Tibial nerve (tissue), 4 donors: Measurements from ENCODE around the gene BTBD19. TPM values are rescaled to one million over a fixed set of nuclear protein-coding genes. Genes with fewer than 3 reads are reported as not detected.

ENCODE experiments used
- DNase-seq, 2 donors: peaks; one replicate each; pipeline ENCODE4 v3.0.0-alpha.2; 2019; ENCODE audit warnings: low spot score in 2 of 2
- H3K27ac ChIP-seq, 4 donors: fragments of 200-600 bp; sonication (generic) in 3 of 4; one replicate each; pipeline ENCODE4 v1.5.1; 2017 to 2019; ENCODE audit warnings: mild to moderate bottlenecking in 1 of 4
- H3K27me3 ChIP-seq, 2 donors: fragments of 200-600 bp; sonication (generic) in 1 of 2; one replicate each; pipeline versions ENCODE4 v1.5.1 to v1.6.0; 2017 to 2019
- H3K36me3 ChIP-seq, 3 donors: fragments of 200-600 bp; sonication (generic); one replicate each; pipeline ENCODE4 v1.5.1; 2018 to 2019
- H3K4me1 ChIP-seq, 4 donors: fragments of 200-600 bp; sonication (generic) in 3 of 4; one replicate each; pipeline ENCODE4 v1.5.1; 2017 to 2019
- H3K4me3 ChIP-seq, 4 donors: fragments of 200-600 bp; sonication (generic) in 3 of 4; one replicate each; pipeline ENCODE4 v1.5.1; 2017 to 2019; ENCODE audit warnings: mild to moderate bottlenecking in 1 of 4, moderate library complexity in 1 of 4
- H3K9me3 ChIP-seq, 4 donors: fragments of 200-600 bp; sonication (generic) in 3 of 4; one replicate each; pipeline ENCODE4 v1.5.1; 2017 to 2019
- EP300 ChIP-seq, 2 donors: sonication (generic); formaldehyde crosslinking; IDR thresholded peaks; one replicate each; pipeline ENCODE4 v1.6.1; 2017; ENCODE audit warnings: antibody characterized with exemption in 2 of 2, mild to moderate bottlenecking in 1 of 2
- POLR2A ChIP-seq, 2 donors: fragments of 450-650 bp; IDR thresholded peaks; one replicate each; pipeline ENCODE4 v1.6.1; 2017; ENCODE audit warnings: antibody characterized with exemption in 2 of 2, mild to moderate bottlenecking in 2 of 2, moderate library complexity in 2 of 2
- WGBS, 2 donors: methylation state at CpG; one replicate each; pipeline ENCODE4 v1.1.5; 2018; 5-methylcytosine and 5-hydroxymethylcytosine counted together
- total RNA-seq, 4 donors: library from RNA; depleted of rRNA; stranded (reverse); fragments of >200 nt; gene quantifications; one replicate each; pipeline ENCODE4 v1.1.0, GENCODE V29; 2016
- TF ChIP-seq, protein P1 (sequence below), 5 experiments: fragments of 200-600 bp in 3 of 5; fragments of 450-650 bp in 2 of 5; sonication (generic) in 3 of 5; IDR thresholded peaks; one replicate each; pipeline ENCODE4 v1.5.1; 2016 to 2019; ENCODE audit warnings: antibody characterized with exemption in 5 of 5, mild to moderate bottlenecking in 3 of 5, moderate library complexity in 2 of 5

BTBD19 gene
- total RNA-seq, 4 donors from 2014 or later, result 14.9 to 50.0 (median 25.5) TPM

DNA sequence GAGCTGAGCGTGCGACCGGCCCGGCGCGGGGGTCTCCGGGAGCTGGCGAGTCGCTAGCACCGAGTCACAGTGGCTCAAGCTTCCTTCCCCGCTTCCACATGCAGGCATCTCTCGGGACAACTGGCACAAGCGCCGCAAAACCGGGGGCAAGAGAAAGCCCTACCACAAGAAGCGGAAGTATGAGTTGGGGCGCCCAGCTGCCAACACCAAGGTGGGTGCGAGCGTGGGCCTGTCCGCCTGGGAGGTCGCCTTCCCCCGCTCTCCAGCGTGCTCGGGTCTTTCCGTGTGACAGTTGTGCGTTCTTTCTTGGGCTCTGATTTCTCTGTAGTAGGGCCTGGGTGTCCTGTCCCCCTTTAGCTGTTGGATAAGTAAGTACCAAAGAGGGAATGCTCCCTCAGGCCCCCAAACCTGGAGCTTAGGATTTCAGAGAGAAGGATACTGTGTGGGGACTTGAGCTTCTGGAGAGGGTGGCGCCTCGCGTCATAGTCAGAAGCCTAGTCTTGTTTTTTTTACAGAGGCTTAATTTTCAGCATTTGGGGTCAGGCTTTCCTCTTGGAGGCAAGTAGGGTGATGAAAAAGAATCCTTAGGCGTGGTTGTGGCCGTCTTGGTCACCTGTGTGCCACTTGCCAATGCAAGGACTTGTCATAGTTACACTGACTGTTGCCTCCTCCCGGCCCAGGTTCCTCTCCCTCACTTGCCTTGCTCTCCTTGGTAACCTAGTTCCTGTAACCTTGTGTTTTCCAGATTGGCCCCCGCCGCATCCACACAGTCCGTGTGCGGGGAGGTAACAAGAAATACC is 32.2 kb upstream of the BTBD19 start:
- Histone ChIP-seq H3K36me3 (peaks cover 0 to 47% (median 12%) of the 10 kb centered on the region in 3 donors), H3K4me3 (peak overlapping the region; percentile 60 to 90 (median 84)), H3K27me3 (no peaks in the 10 kb centered on the region), H3K4me1 (peaks cover 0 to 36% (median 20%) of the 10 kb centered on the region in 4 donors), H3K9me3 (no peaks in the 10 kb centered on the region), H3K27ac (peak overlapping the region; percentile 90 to 98 (median 92))
- WGBS, 2 donors, result 7 to 16% methylated on average over 22 to 36 of the region's 36 CpGs
- TF ChIP-seq, protein P1, sequence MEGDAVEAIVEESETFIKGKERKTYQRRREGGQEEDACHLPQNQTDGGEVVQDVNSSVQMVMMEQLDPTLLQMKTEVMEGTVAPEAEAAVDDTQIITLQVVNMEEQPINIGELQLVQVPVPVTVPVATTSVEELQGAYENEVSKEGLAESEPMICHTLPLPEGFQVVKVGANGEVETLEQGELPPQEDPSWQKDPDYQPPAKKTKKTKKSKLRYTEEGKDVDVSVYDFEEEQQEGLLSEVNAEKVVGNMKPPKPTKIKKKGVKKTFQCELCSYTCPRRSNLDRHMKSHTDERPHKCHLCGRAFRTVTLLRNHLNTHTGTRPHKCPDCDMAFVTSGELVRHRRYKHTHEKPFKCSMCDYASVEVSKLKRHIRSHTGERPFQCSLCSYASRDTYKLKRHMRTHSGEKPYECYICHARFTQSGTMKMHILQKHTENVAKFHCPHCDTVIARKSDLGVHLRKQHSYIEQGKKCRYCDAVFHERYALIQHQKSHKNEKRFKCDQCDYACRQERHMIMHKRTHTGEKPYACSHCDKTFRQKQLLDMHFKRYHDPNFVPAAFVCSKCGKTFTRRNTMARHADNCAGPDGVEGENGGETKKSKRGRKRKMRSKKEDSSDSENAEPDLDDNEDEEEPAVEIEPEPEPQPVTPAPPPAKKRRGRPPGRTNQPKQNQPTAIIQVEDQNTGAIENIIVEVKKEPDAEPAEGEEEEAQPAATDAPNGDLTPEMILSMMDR (IDR thresholded peaks at IDR 0.05), result no peak
- TF ChIP-seq EP300 (IDR thresholded peaks at IDR 0.05), result no peak
- no peak for TF ChIP-seq POLR2A (IDR thresholded peaks at IDR 0.05)
- DNase-seq, result no peak

DNA sequence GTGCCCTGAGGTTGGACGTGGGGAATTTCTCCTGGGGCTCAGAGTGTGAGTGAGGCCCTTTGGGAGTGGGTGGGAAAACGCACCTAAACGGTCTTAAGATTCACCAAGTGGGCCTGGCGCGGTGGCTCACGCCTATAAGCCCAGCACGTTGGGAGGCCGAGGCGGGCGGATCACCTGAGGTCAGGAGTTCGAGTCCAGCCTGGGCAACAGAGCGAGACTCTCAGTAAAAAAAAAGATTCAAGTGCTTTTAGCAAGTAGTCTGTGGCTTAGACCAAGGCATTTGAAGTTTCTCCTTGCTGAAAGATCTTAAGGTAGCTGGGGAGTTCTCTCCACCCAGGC is 31.6 kb upstream of the BTBD19 start:
- H3K4me3 ChIP-seq, result peak overlapping the region in 3 of 4 donors; percentile 60 to 90 (median 86)
- H3K27me3 ChIP-seq, result no peaks in the 10 kb centered on the region
- H3K27ac ChIP-seq, result peak overlapping the region; percentile 90 to 98 (median 92)
- no peaks in the 10 kb centered on the region for H3K9me3 ChIP-seq
- H3K4me1 ChIP-seq, result peaks cover 0 to 36% (median 20%) of the 10 kb centered on the region in 4 donors
- WGBS, 2 donors, result 51 to 60% methylated on average over 12 of the region's 12 CpGs
- peaks cover 0 to 53% (median 12%) of the 10 kb centered on the region in 3 donors for H3K36me3 ChIP-seq
- DNase-seq, result no peak
- no peak for TF ChIP-seq EP300 (IDR thresholded peaks at IDR 0.05)
- no peak for TF ChIP-seq POLR2A (IDR thresholded peaks at IDR 0.05)
- TF ChIP-seq, protein P1 (IDR thresholded peaks at IDR 0.05), result no peak

DNA sequence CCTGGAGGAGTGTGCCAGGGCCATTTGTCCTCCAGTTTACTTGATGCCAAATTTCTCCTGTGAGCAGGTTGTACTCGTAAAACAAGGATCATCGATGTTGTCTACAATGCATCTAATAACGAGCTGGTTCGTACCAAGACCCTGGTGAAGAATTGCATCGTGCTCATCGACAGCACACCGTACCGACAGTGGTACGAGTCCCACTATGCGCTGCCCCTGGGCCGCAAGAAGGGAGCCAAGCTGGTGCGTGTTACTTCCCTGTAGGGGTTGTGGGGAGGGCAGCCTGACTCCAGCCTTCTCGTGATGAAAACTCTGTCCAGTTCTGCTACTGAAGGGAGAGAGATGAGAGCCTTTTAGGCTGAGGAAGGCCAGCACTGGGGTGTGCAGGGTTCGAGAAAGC is 30.8 kb upstream of the BTBD19 start:
- TF ChIP-seq POLR2A (IDR thresholded peaks at IDR 0.05) (no peak), EP300 (IDR thresholded peaks at IDR 0.05) (no peak)
- TF ChIP-seq, protein P1 (IDR thresholded peaks at IDR 0.05), result no peak
- no peaks in the 10 kb centered on the region for H3K27me3 ChIP-seq
- H3K9me3 ChIP-seq, result no peaks in the 10 kb centered on the region
- peak overlapping the region in 1 of 4 donors; percentile 98 for H3K27ac ChIP-seq
- WGBS, 2 donors, result 85 to 86% methylated on average over 14 of the region's 14 CpGs
- DNase-seq, result no peak
- peaks cover 0 to 36% (median 20%) of the 10 kb centered on the region in 4 donors for H3K4me1 ChIP-seq
- peaks cover 0 to 61% (median 12%) of the 10 kb centered on the region in 3 donors for H3K36me3 ChIP-seq
- peak overlapping the region in 1 of 4 donors; percentile 90 for H3K4me3 ChIP-seq

DNA sequence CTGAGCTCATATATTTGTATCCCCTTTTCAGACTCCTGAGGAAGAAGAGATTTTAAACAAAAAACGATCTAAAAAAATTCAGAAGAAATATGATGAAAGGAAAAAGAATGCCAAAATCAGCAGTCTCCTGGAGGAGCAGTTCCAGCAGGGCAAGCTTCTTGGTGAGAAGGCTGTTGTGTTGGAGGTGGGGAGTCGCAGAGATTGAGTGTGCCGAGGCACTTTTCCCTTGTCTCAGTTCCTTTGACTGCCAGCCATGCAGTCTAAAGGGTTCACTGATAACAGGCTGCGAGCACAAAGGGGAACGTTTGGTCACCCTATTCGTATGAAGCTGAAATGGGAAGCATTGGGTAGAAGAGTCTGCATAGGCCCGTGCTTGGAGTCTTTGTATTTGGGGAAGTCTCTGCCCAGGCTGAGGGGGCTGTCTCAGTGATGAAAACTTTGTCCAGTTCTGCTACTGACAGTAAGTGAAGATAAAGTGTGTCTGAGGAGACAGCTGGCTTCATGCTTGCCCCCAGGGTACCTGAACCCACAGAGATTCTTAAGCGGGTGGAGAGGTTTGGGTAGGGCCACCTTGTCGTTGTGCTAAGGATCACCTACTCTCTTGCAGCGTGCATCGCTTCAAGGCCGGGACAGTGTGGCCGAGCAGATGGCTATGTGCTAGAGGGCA is 30.2 kb upstream of the BTBD19 start:
- no peak overlapping the region for H3K27ac ChIP-seq
- peaks cover 0 to 36% (median 20%) of the 10 kb centered on the region in 4 donors for H3K4me1 ChIP-seq
- H3K4me3 ChIP-seq, result no peak overlapping the region
- DNase-seq, result no peak
- H3K9me3 ChIP-seq, result no peaks in the 10 kb centered on the region
- peaks cover 0 to 65% (median 12%) of the 10 kb centered on the region in 3 donors for H3K36me3 ChIP-seq
- H3K27me3 ChIP-seq, result no peaks in the 10 kb centered on the region
- 63 to 68% methylated on average over 13 of the region's 13 CpGs for WGBS, 2 donors
- TF ChIP-seq POLR2A (IDR thresholded peaks at IDR 0.05) (no peak), EP300 (IDR thresholded peaks at IDR 0.05) (no peak)
- TF ChIP-seq, protein P1 (IDR thresholded peaks at IDR 0.05), result no peak
